A549 (cell line): ENCODE data around the gene UBN2. TPM values are rescaled to one million over a fixed set of nuclear protein-coding genes. Genes with fewer than 3 reads are reported as not detected.

Experiments used
- ATAC-seq, 2 experiments: fragments of 200-7000 bp in 1 of 2; fragments of >200 bp in 1 of 2; cut with Nextera tagmentation in 1 of 2; cut with Tn5 transposase in 1 of 2; 3 replicates each; pipeline versions ENCODE4 v1.8.0 to v1.9.1; 2018 to 2020; ENCODE audit warnings: mild to moderate bottlenecking in 1 of 2, moderate library complexity in 1 of 2
- CTCF ChIA-PET: fragments of 300-600 bp; sonication (Branson Sonifier 250); formaldehyde crosslinking; extraction: SDS; loops from one replicate; lab custom pipeline; 2021; ENCODE audit warnings: antibody characterized with exemption, inconsistent platforms; lab: Yijun Ruan, JAX
- POLR2A ChIA-PET: fragments of 350-600 bp; formaldehyde crosslinking; extraction: SDS; loops from one replicate; lab custom pipeline; 2021; ENCODE audit warnings: antibody characterized with exemption, inconsistent platforms; lab: Yijun Ruan, JAX
- DNase-seq, 2 experiments: peaks; one replicate each; pipeline versions ENCODE4 v3.0.0 to v3.0.0-alpha.2; 2011 to 2016; ENCODE audit warnings: low read depth in 1 of 2, low spot score in 1 of 2
- FAIRE-seq: peaks from 2 replicates; lab custom pipeline; 2011; peaks lifted over from hg19 to GRCh38; lab: Jason Lieb, UNC
- H3K27ac ChIP-seq, 2 experiments: fragments of >200 bp; sonication (Bioruptor Twin); formaldehyde crosslinking; 3 replicates each; pipeline ENCODE4 v1.5.1; 2016 to 2017
- H3K4me1 ChIP-seq: fragments of >200 bp; sonication (Bioruptor Twin); formaldehyde crosslinking; 3 replicates; pipeline ENCODE4 v1.6.1; 2016
- H3K4me2 ChIP-seq: fragments of >200 bp; sonication (Bioruptor Twin); formaldehyde crosslinking; 3 replicates; pipeline ENCODE4 v1.6.1; 2016
- H3K4me3 ChIP-seq: fragments of >200 bp; sonication (Bioruptor Twin); formaldehyde crosslinking; 3 replicates; pipeline ENCODE4 v1.5.1; 2016
- H3K9me3 ChIP-seq: fragments of >200 bp; sonication (Bioruptor Twin); formaldehyde crosslinking; 3 replicates; pipeline ENCODE4 v1.6.1; 2016
- ATOH8 ChIP-seq: fragments of 250-450 bp; sonication (Bioruptor Pico); IDR thresholded peaks from 2 replicates; pipeline ENCODE4 v1.5.0; 2020; ENCODE audit warnings: low read depth, mild to moderate bottlenecking, moderate library complexity
- CHD4 ChIP-seq: fragments of 200-600 bp; sonication (generic); IDR thresholded peaks from 2 replicates; pipeline ENCODE4 v1.6.1; 2016; ENCODE audit warnings: antibody characterized with exemption, mild to moderate bottlenecking, borderline replicate concordance
- EHF ChIP-seq: fragments of 250-450 bp; sonication (Bioruptor Pico); IDR thresholded peaks from 2 replicates; pipeline ENCODE4 v1.5.0; 2020; ENCODE audit warnings: mild to moderate bottlenecking
- EP300 ChIP-seq, 2 experiments: fragments of >200 bp; sonication (Bioruptor Twin); formaldehyde crosslinking; IDR thresholded peaks; 2 replicates in 1 of 2; 3 replicates in 1 of 2; pipeline ENCODE4 v1.6.1; 2016 to 2017
- GATA3 ChIP-seq: IDR thresholded peaks from 2 replicates; pipeline ENCODE4 v1.6.1; 2012; ENCODE audit warnings: borderline replicate concordance
- HDAC2 ChIP-seq: fragments of 200-600 bp; sonication (generic); IDR thresholded peaks from 2 replicates; pipeline ENCODE4 v1.6.1; 2016
- HEYL ChIP-seq: fragments of 250-450 bp; sonication (Bioruptor Pico); IDR thresholded peaks from 2 replicates; pipeline ENCODE4 v1.8.0; 2021; ENCODE audit warnings: mild to moderate bottlenecking, moderate library complexity
- HOXB13 ChIP-seq: fragments of 250-450 bp; sonication (Bioruptor Pico); IDR thresholded peaks from 2 replicates; pipeline ENCODE4 v1.5.0; 2020; ENCODE audit warnings: low read depth, mild to moderate bottlenecking, moderate library complexity
- HOXB5 ChIP-seq: fragments of 250-450 bp; sonication (Bioruptor Pico); IDR thresholded peaks from 2 replicates; pipeline ENCODE4 v1.5.0; 2020; ENCODE audit warnings: mild to moderate bottlenecking, moderate library complexity
- JUNB ChIP-seq: fragments of >200 bp; sonication (Bioruptor Twin); formaldehyde crosslinking; IDR thresholded peaks from 2 replicates; pipeline ENCODE4 v1.6.1; 2016
- MAZ ChIP-seq: fragments of 150-350 bp; IDR thresholded peaks from 2 replicates; pipeline ENCODE4 v1.6.1; 2014; ENCODE audit warnings: antibody characterized with exemption, low read depth, low read length, borderline replicate concordance
- MYC ChIP-seq: IDR thresholded peaks from 2 replicates; pipeline ENCODE4 v1.6.1; 2012; ENCODE audit warnings: mild to moderate bottlenecking, inconsistent platforms, low read length, improper control_type of control experiment, borderline replicate concordance
- NPAS2 ChIP-seq: fragments of 250-450 bp; sonication (Bioruptor Pico); IDR thresholded peaks from 2 replicates; pipeline ENCODE4 v1.8.0; 2022; ENCODE audit warnings: mild to moderate bottlenecking, moderate library complexity, borderline replicate concordance
- NR3C1 ChIP-seq: fragments of >200 bp; sonication (Bioruptor Twin); formaldehyde crosslinking; IDR thresholded peaks from 3 replicates; pipeline ENCODE4 v1.6.1; 2017
- POLR2A ChIP-seq: IDR thresholded peaks from 2 replicates; pipeline ENCODE4 v1.6.1; 2012; ENCODE audit warnings: mild to moderate bottlenecking, low read length
- RARB ChIP-seq: fragments of 250-450 bp; sonication (Bioruptor Pico); IDR thresholded peaks from 2 replicates; pipeline ENCODE4 v1.8.0; 2021; ENCODE audit warnings: mild to moderate bottlenecking, moderate library complexity
- RCOR1 ChIP-seq: fragments of 150-350 bp; IDR thresholded peaks from 2 replicates; pipeline ENCODE4 v1.6.1; 2014; ENCODE audit warnings: antibody characterized with exemption, low read length, low read depth
- REST ChIP-seq: fragments of 200-600 bp; sonication (generic); IDR thresholded peaks from 2 replicates; pipeline ENCODE4 v1.6.1; 2016; ENCODE audit warnings: antibody characterized with exemption, mild to moderate bottlenecking, moderate library complexity
- SREBF2 ChIP-seq: fragments of 450-650 bp; IDR thresholded peaks from 2 replicates; pipeline ENCODE4 v1.6.1; 2014; ENCODE audit warnings: mild to moderate bottlenecking, moderate library complexity
- TP53 ChIP-seq: fragments of 250-450 bp; sonication (Bioruptor Pico); IDR thresholded peaks from 2 replicates; pipeline ENCODE4 v1.5.0; 2021; ENCODE audit warnings: mild to moderate bottlenecking, moderate library complexity
- USF2 ChIP-seq: fragments of 450-650 bp; IDR thresholded peaks from 2 replicates; pipeline ENCODE4 v1.6.1; 2014; ENCODE audit warnings: antibody characterized with exemption
- ZFP36 ChIP-seq: fragments of 450-650 bp; IDR thresholded peaks from 2 replicates; pipeline ENCODE4 v1.6.1; 2014; ENCODE audit warnings: borderline replicate concordance; ENCODE audit not compliant: partially characterized antibody
- ZSCAN20 ChIP-seq: fragments of 250-450 bp; sonication (Bioruptor Pico); IDR thresholded peaks from 2 replicates; pipeline ENCODE4 v1.8.0; 2022; ENCODE audit warnings: mild to moderate bottlenecking, moderate library complexity
- WGBS: methylation state at CpG from one replicate; pipeline ENCODE4 v1.1.6; 2017; ENCODE audit errors: missing lambda C conversion rate; 5-methylcytosine and 5-hydroxymethylcytosine counted together
- polyA plus RNA-seq, 4 experiments: library from polyadenylated mRNA; depleted of rRNA in 3 of 4; stranded (reverse); fragments of >200 nt; fragmentation: RNase III in 1 of 4; extraction: RNeasy Plus Mini Kit Qiagen cat#74134 plus additional on column Dnase treatment in 1 of 4; gene quantifications; 2 replicates in 3 of 4; 3 replicates in 1 of 4; pipeline ENCODE4 v1.2.3, GENCODE V29; 2011 to 2017
- TF ChIP-seq, protein P1 (sequence below): fragments of >200 bp; sonication (Bioruptor Twin); formaldehyde crosslinking; IDR thresholded peaks from 3 replicates; pipeline ENCODE4 v1.6.1; 2016
- TF ChIP-seq, protein P2 (sequence below): IDR thresholded peaks from 2 replicates; pipeline ENCODE4 v1.6.1; 2012
- TF ChIP-seq, protein P3 (sequence below): IDR thresholded peaks from 2 replicates; pipeline ENCODE4 v1.6.1; 2012; ENCODE audit warnings: low read depth, borderline replicate concordance
- TF ChIP-seq, protein P4 (sequence below): fragments of >200 bp; sonication (Bioruptor Twin); formaldehyde crosslinking; IDR thresholded peaks from 2 replicates; pipeline ENCODE4 v1.6.1; 2016

Gene UBN2
- polyA plus RNA-seq, 2 of the 4 experiments (the other 2 are of a cell fraction): 2.1 to 5.7 TPM

- Histone ChIP-seq H3K9me3 (peaks cover 7% of the 10 kb centered on the region), H3K4me3 (no peak overlapping the region), H3K27ac (no peak overlapping the region), H3K4me2 (no peak overlapping the region), H3K4me1 (no peaks in the 10 kb centered on the region)
- TF ChIP-seq TP53 (CRISPR knock-in tag): no peak
- TF ChIP-seq MYC: no peak
- no peak for TF ChIP-seq POLR2A
- TF ChIP-seq HDAC2: no peak
- TF ChIP-seq RCOR1: no peak
- TF ChIP-seq HOXB13 (CRISPR knock-in tag): no peak
- no peak for TF ChIP-seq JUNB
- no peak for TF ChIP-seq GATA3
- no peak for TF ChIP-seq CHD4
- TF ChIP-seq ATOH8 (CRISPR knock-in tag): no peak
- no peak for TF ChIP-seq USF2
- TF ChIP-seq EHF (CRISPR knock-in tag): no peak
- no peak for TF ChIP-seq MAZ
- no peak for TF ChIP-seq ZFP36
- TF ChIP-seq REST: no peak
- TF ChIP-seq, protein P1, sequence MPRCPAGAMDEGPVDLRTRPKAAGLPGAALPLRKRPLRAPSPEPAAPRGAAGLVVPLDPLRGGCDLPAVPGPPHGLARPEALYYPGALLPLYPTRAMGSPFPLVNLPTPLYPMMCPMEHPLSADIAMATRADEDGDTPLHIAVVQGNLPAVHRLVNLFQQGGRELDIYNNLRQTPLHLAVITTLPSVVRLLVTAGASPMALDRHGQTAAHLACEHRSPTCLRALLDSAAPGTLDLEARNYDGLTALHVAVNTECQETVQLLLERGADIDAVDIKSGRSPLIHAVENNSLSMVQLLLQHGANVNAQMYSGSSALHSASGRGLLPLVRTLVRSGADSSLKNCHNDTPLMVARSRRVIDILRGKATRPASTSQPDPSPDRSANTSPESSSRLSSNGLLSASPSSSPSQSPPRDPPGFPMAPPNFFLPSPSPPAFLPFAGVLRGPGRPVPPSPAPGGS: no peak
- TF ChIP-seq EP300 (IDR thresholded peaks at IDR 0.05): no peak
- DNase-seq (no peak), FAIRE-seq (no peak), ATAC-seq (no peak)
- ChIA-PET POLR2A (interaction anchor here (0.7 kb wide), 1 partner anchor 362 kb away, joined by 3 read pairs; no protein-coding TSS in a partner anchor), CTCF (no interaction called here)
- 56% methylated on average over 4 of the region's 4 CpGs for WGBS
Measured at GRCh38 chr7:139334399-139335150, 103.5 kb downstream of the UBN2 start.

GRCh38 chr7:139339025-139339424 is 108.0 kb downstream of the UBN2 start:
- no peak overlapping the region for H3K4me3 ChIP-seq
- ATAC-seq (no peak), FAIRE-seq (no peak), DNase-seq (no peak)
- peaks cover 9% of the 10 kb centered on the region; the same call in 1 of the 3 replicates for H3K4me1 ChIP-seq
- CTCF ChIA-PET: interaction anchor here (0.7 to 3.9 kb wide), 7 partner anchors 9 to 1377 kb away, joined by 3 to 24 read pairs (median 4); no protein-coding TSS in a partner anchor
- H3K4me2 ChIP-seq: no peak overlapping the region
- peaks cover 11% of the 10 kb centered on the region for H3K9me3 ChIP-seq
- 91% methylated on average over 2 of the region's 2 CpGs for WGBS
- H3K27ac ChIP-seq: no peak overlapping the region
- TF ChIP-seq NPAS2 (CRISPR knock-in tag) (no peak), NR3C1 (no peak), RARB (CRISPR knock-in tag) (no peak), HOXB5 (CRISPR knock-in tag) (no peak), ZFP36 (no peak), SREBF2 (no peak), HEYL (CRISPR knock-in tag) (no peak), ZSCAN20 (no peak), EP300 (IDR thresholded peaks at IDR 0.05) (no peak)
- TF ChIP-seq, protein P2, sequence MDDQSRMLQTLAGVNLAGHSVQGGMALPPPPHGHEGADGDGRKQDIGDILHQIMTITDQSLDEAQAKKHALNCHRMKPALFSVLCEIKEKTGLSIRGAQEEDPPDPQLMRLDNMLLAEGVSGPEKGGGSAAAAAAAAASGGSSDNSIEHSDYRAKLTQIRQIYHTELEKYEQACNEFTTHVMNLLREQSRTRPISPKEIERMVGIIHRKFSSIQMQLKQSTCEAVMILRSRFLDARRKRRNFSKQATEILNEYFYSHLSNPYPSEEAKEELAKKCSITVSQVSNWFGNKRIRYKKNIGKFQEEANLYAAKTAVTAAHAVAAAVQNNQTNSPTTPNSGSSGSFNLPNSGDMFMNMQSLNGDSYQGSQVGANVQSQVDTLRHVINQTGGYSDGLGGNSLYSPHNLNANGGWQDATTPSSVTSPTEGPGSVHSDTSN: no peak
- TF ChIP-seq, protein P3, sequence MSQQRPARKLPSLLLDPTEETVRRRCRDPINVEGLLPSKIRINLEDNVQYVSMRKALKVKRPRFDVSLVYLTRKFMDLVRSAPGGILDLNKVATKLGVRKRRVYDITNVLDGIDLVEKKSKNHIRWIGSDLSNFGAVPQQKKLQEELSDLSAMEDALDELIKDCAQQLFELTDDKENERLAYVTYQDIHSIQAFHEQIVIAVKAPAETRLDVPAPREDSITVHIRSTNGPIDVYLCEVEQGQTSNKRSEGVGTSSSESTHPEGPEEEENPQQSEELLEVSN: no peak
- TF ChIP-seq, protein P4, sequence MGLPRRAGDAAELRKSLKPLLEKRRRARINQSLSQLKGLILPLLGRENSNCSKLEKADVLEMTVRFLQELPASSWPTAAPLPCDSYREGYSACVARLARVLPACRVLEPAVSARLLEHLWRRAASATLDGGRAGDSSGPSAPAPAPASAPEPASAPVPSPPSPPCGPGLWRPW: no peak
- POLR2A ChIA-PET: interaction anchor here (1.2 kb wide), 1 partner anchor 206 kb away, joined by 4 read pairs; a partner anchor contains a TSS
